H1 (cell line): ENCODE results near the gene DDX3X. TPM values are rescaled to one million over a fixed set of nuclear protein-coding genes. Genes with fewer than 3 reads are reported as not detected.

Experiments used
- CTCF ChIA-PET: fragments of 300-600 bp; sonication (Branson Sonifier 250); formaldehyde crosslinking; loops from one replicate; lab custom pipeline; 2021; ENCODE audit not compliant: partially characterized antibody; lab: Charles Lee
- POLR2A ChIA-PET: fragments of 300-600 bp; sonication (Branson Sonifier 250); formaldehyde crosslinking; loops from one replicate; lab custom pipeline; 2021; ENCODE audit warnings: inconsistent platforms; ENCODE audit not compliant: partially characterized antibody; lab: Charles Lee
- DNase-seq, 2 experiments: peaks; one replicate each; pipeline versions ENCODE4 v3.0.0 to v3.0.0-alpha.2; 2010 to 2022; ENCODE audit warnings: low spot score in 2 of 2, low read depth in 1 of 2, mixed read lengths in 1 of 2
- FAIRE-seq: peaks from 2 replicates; lab custom pipeline; 2011; peaks lifted over from hg19 to GRCh38; lab: Jason Lieb, UNC
- H2AFZ ChIP-seq: 2 replicates; pipeline ENCODE4 v1.8.1; 2012; ENCODE audit warnings: low read length, inconsistent platforms
- H2AK5ac ChIP-seq: 2 replicates; pipeline ENCODE4 v1.6.1; 2013; ENCODE audit warnings: low read depth, low read length
- H2BK120ac ChIP-seq: replicated peaks from 2 replicates; pipeline ENCODE3; 2013; ENCODE audit warnings: low read depth, low read length, inconsistent platforms
- H2BK12ac ChIP-seq: 2 replicates; pipeline ENCODE4 v1.6.1; 2013; ENCODE audit warnings: low read depth, low read length
- H2BK15ac ChIP-seq: 2 replicates; pipeline ENCODE4 v1.6.1; 2013; ENCODE audit warnings: low read length
- H2BK20ac ChIP-seq: 2 replicates; pipeline ENCODE4 v1.6.1; 2013; ENCODE audit warnings: low read length
- H2BK5ac ChIP-seq: 2 replicates; pipeline ENCODE4 v1.6.1; 2013; ENCODE audit warnings: low read depth, low read length
- H3K14ac ChIP-seq: 2 replicates; pipeline ENCODE4 v1.6.1; 2013; ENCODE audit warnings: inconsistent platforms; ENCODE audit not compliant: insufficient read length
- H3K18ac ChIP-seq: 2 replicates; pipeline ENCODE4 v1.6.1; 2013; ENCODE audit warnings: low read length; ENCODE audit errors: extremely low read depth
- H3K23ac ChIP-seq: 2 replicates; pipeline ENCODE4 v1.6.1; 2013; ENCODE audit warnings: inconsistent platforms; ENCODE audit not compliant: insufficient read length
- H3K23me2 ChIP-seq: 2 replicates; pipeline ENCODE4 v1.6.1; 2013; ENCODE audit warnings: low read depth, low read length
- H3K27ac ChIP-seq: 2 replicates; pipeline ENCODE4 v1.6.1; 2011; ENCODE audit warnings: low read depth, low read length, inconsistent platforms
- H3K27me3 ChIP-seq, 4 experiments: replicated peaks in 1 of 4; 1 replicate in 1 of 4; 2 replicates in 3 of 4; pipeline versions ENCODE4 v1.6.1 to v1.8.1; 2011 to 2013; ENCODE audit warnings: low read length in 3 of 4, mild to moderate bottlenecking in 3 of 4, inconsistent platforms in 2 of 4, mixed read lengths in 2 of 4, moderate library complexity in 1 of 4; ENCODE audit not compliant: control insufficient read depth in 3 of 4, insufficient read depth in 3 of 4; ENCODE audit errors: extremely low read depth in 1 of 4
- H3K36me3 ChIP-seq, 4 experiments: 2 replicates each; pipeline versions ENCODE4 v1.6.1 to v1.8.1; 2011 to 2013; ENCODE audit warnings: mild to moderate bottlenecking in 4 of 4, low read length in 3 of 4, moderate library complexity in 2 of 4, control low read depth in 1 of 4, inconsistent platforms in 1 of 4; ENCODE audit not compliant: insufficient read depth in 4 of 4, control insufficient read depth in 2 of 4
- H3K4ac ChIP-seq: replicated peaks from 2 replicates; pipeline ENCODE3; 2013; ENCODE audit warnings: low read length, low read depth, mixed read lengths, inconsistent platforms; ENCODE audit not compliant: insufficient read length
- H3K4me1 ChIP-seq, 4 experiments: replicated peaks in 1 of 4; 1 replicate in 1 of 4; 2 replicates in 3 of 4; pipeline versions ENCODE4 v1.6.1 to v1.8.1; 2011 to 2013; ENCODE audit warnings: low read length in 3 of 4, inconsistent platforms in 2 of 4, mixed read lengths in 1 of 4; ENCODE audit not compliant: insufficient read depth in 4 of 4, control insufficient read depth in 3 of 4
- H3K4me2 ChIP-seq, 2 experiments: 2 replicates each; pipeline versions ENCODE4 v1.6.1 to v1.8.1; 2011 to 2013; ENCODE audit warnings: low read depth in 2 of 2, low read length in 2 of 2, control low read depth in 1 of 2, inconsistent platforms in 1 of 2, mild to moderate bottlenecking in 1 of 2; ENCODE audit not compliant: insufficient read depth in 1 of 2
- H3K4me3 ChIP-seq, 4 experiments: fragments of 200-600, 300-600 bp in 1 of 4; sonication (generic), shearing (Covaris generic), sonication (Bioruptor Twin) in 1 of 4; 2 replicates each; pipeline versions ENCODE4 v1.5.1 to v1.8.1; 2011 to 2016; ENCODE audit warnings: low read length in 4 of 4, low read depth in 3 of 4, control low read depth in 2 of 4, inconsistent platforms in 2 of 4, mild to moderate bottlenecking in 2 of 4, mixed read lengths in 1 of 4, moderate library complexity in 1 of 4; ENCODE audit not compliant: insufficient read depth in 2 of 4; ENCODE audit errors: extremely low read depth in 1 of 4
- H3K56ac ChIP-seq: replicated peaks from 2 replicates; pipeline ENCODE3; 2013; ENCODE audit warnings: low read depth, mild to moderate bottlenecking, mixed read lengths, low read length, inconsistent platforms; ENCODE audit not compliant: insufficient read length
- H3K79me1 ChIP-seq: 2 replicates; pipeline ENCODE4 v1.6.1; 2013; ENCODE audit warnings: low read depth, low read length, control low read depth
- H3K79me2 ChIP-seq, 2 experiments: 2 replicates each; pipeline versions ENCODE4 v1.6.1 to v1.8.1; 2012 to 2013; ENCODE audit warnings: low read length in 2 of 2, mild to moderate bottlenecking in 2 of 2, inconsistent platforms in 1 of 2; ENCODE audit not compliant: insufficient read depth in 2 of 2, control insufficient read depth in 1 of 2
- H3K9ac ChIP-seq, 4 experiments: replicated peaks in 1 of 4; 1 replicate in 1 of 4; 2 replicates in 3 of 4; pipeline versions ENCODE4 v1.6.1 to v1.8.1; 2011 to 2013; ENCODE audit warnings: low read depth in 3 of 4, low read length in 3 of 4, control low read depth in 2 of 4, mild to moderate bottlenecking in 2 of 4, moderate library complexity in 2 of 4, inconsistent platforms in 1 of 4; ENCODE audit errors: extremely low read depth in 1 of 4
- H3K9me3 ChIP-seq, 2 experiments: 2 replicates each; pipeline versions ENCODE4 v1.6.1 to v1.8.1; 2012 to 2013; ENCODE audit warnings: mild to moderate bottlenecking in 2 of 2, moderate library complexity in 2 of 2, control low read depth in 1 of 2, inconsistent platforms in 1 of 2, low read depth in 1 of 2, low read length in 1 of 2, mixed read lengths in 1 of 2; ENCODE audit not compliant: insufficient read depth in 2 of 2
- H4K20me1 ChIP-seq, 2 experiments: replicated peaks in 1 of 2; 2 replicates each; pipeline versions ENCODE3 to v1.8.1; 2011 to 2013; ENCODE audit warnings: inconsistent platforms in 2 of 2, low read length in 2 of 2, mild to moderate bottlenecking in 1 of 2; ENCODE audit not compliant: insufficient read depth in 2 of 2, control insufficient read depth in 1 of 2
- H4K5ac ChIP-seq: 2 replicates; pipeline ENCODE4 v1.6.1; 2013; ENCODE audit warnings: low read length, low read depth, mixed read lengths, inconsistent platforms; ENCODE audit not compliant: insufficient read length
- H4K8ac ChIP-seq: 2 replicates; pipeline ENCODE4 v1.8.0; 2013; ENCODE audit warnings: mild to moderate bottlenecking, moderate library complexity, low read length, inconsistent platforms; ENCODE audit not compliant: insufficient read depth; ENCODE audit errors: extremely low read depth
- H4K91ac ChIP-seq: replicated peaks from 2 replicates; pipeline ENCODE3; 2013; ENCODE audit warnings: low read length, mixed read lengths, inconsistent platforms; ENCODE audit not compliant: insufficient read length
- ATF3 ChIP-seq: IDR thresholded peaks from 2 replicates; pipeline ENCODE4 v1.6.1; 2011; ENCODE audit warnings: low read depth, mild to moderate bottlenecking, low read length; ENCODE audit not compliant: insufficient read depth
- BCL11A ChIP-seq, 2 experiments: IDR thresholded peaks; one replicate each; pipeline ENCODE4 v1.6.1; 2011; ENCODE audit warnings: low read depth in 2 of 2, low read length in 2 of 2, mild to moderate bottlenecking in 2 of 2
- BRCA1 ChIP-seq: IDR thresholded peaks from 2 replicates; pipeline ENCODE4 v1.6.1; 2012; ENCODE audit warnings: low read depth, low read length, improper control_type of control experiment
- CBX8 ChIP-seq: fragments of 300-800, 300-1000 bp; sonication (generic); IDR thresholded peaks from 2 replicates; pipeline ENCODE4 v1.7.1; 2016; ENCODE audit warnings: low read depth, low read length, borderline replicate concordance
- EZH2 ChIP-seq: fragments of 200-600 bp; sonication (generic); IDR thresholded peaks from 2 replicates; pipeline ENCODE4 v1.7.1; 2012; ENCODE audit warnings: low read depth, mild to moderate bottlenecking, moderate library complexity, low read length, inconsistent platforms; ENCODE audit not compliant: severe bottlenecking
- POLR2AphosphoS5 ChIP-seq: IDR thresholded peaks from 2 replicates; pipeline ENCODE4 v1.6.1; 2011; ENCODE audit warnings: low read depth, low read length
- RBBP5 ChIP-seq: IDR thresholded peaks from 2 replicates; pipeline ENCODE4 v1.7.1; 2012; ENCODE audit warnings: low read depth, mild to moderate bottlenecking, inconsistent platforms, low read length, moderate library complexity, borderline replicate concordance
- SAP30 ChIP-seq: fragments of 300-600 bp; sonication (generic); IDR thresholded peaks from 2 replicates; pipeline ENCODE4 v1.7.1; 2012; ENCODE audit warnings: low read length, moderate library complexity, mild to moderate bottlenecking, inconsistent platforms; ENCODE audit not compliant: insufficient read depth, insufficient replicate concordance
- SIX5 ChIP-seq: IDR thresholded peaks from 2 replicates; pipeline ENCODE4 v1.6.1; 2011; ENCODE audit warnings: mild to moderate bottlenecking, low read depth, low read length
- TCF12 ChIP-seq: IDR thresholded peaks from 2 replicates; pipeline ENCODE4 v1.6.1; 2011; ENCODE audit warnings: low read depth, mild to moderate bottlenecking, low read length
- WGBS, 2 experiments: shearing (Covaris generic) in 1 of 2; methylation state at CpG; one replicate each; pipeline versions ENCODE4 v1.1.6 to v1.1.7; 2013 to 2015; ENCODE audit warnings: low lambda C conversion rate in 2 of 2, mixed read lengths in 2 of 2, inconsistent platforms in 1 of 2, low coverage in 1 of 2, missing lambda C conversion rate in 1 of 2; ENCODE audit not compliant: insufficient replicate concordance in 2 of 2, insufficient coverage in 1 of 2, insufficient read length in 1 of 2; ENCODE audit errors: extremely low coverage in 1 of 2, missing lambda C conversion rate in 1 of 2; 5-methylcytosine and 5-hydroxymethylcytosine counted together
- polyA plus RNA-seq, 7 experiments: library from polyadenylated mRNA; depleted of rRNA in 3 of 7; stranded (reverse) in 5 of 7; unstranded in 2 of 7; fragments of >200 nt in 5 of 7; fragments of 200-250 nt in 2 of 7; gene quantifications; 1 replicate in 5 of 7; 2 replicates in 1 of 7; 4 replicates in 1 of 7; pipeline versions ENCODE4 v1.2.1 to v1.2.3, GENCODE V29; 2011 to 2013; ENCODE audit warnings: missing spikeins in 2 of 7, mixed read lengths in 2 of 7
- total RNA-seq: library from RNA; stranded (reverse); fragmentation: NEBNext Ultra II Directional; extraction: Animal tissue kit (Norgen Biotek cat#: 25700); gene quantifications from 2 replicates; pipeline ENCODE4 v1.2.1, GENCODE V29; 2021

Gene DDX3X
- total and polyA plus RNA-seq, 2 of the 8 experiments (the other 6 are each of a cell fraction or from before 2014, with no cell fraction given), result 39.4 to 291 TPM

DNA sequence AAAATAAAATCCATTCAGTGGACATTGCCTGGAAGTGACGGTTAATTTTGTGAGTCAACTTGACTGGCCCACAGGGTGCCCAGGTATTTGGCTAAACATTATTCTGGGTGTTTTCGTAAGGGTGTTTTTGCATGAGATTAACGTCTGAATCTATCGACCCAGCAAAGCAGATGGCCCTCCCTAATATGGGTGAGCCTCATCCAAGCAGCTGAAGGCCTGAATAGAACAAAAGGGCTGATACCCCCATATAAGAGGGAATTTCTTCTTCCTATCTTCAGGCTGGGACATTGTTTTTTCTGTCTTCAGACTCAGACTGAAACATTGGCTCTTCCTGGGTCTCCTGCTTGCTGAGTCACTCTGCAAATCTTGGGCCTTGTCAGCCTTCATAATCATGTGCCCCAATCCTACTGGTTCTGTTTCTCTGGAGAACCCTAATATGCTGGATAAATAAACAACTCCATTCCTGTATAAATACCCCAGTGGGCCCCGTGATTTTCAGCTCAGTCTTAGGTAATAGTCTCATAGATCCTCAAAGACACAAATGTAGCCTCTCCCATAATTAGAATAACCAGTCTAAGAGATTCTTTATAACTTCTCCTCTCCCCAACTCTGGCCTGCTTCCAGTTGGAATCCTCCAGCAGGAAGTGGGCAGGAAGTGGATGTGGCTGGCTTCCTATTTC lies 33.1 kb upstream of the DDX3X start:
- Histone ChIP-seq H3K27ac (no peak overlapping the region), H3K79me2 (no peaks in the 10 kb centered on the region), H3K4me2 (no peak overlapping the region), H3K27me3 (no peaks in the 10 kb centered on the region), H3K4me3 (no peak overlapping the region), H3K4me1 (0 out of 7 replicates have a peak, but pooled peaks cover 0 to 6% (median 0%) of the 10 kb centered on the region in 4 experiments), H3K9me3 (no peaks in the 10 kb centered on the region), H2BK120ac (no peak overlapping the region), H3K9ac (no peak overlapping the region), H4K20me1 (no peaks in the 10 kb centered on the region), H2BK12ac (no peak overlapping the region), H4K5ac (no peak overlapping the region), H2AFZ (no peak overlapping the region), H4K8ac (no peak overlapping the region), H3K18ac (no peak overlapping the region), H2BK15ac (no peak overlapping the region), H3K23ac (no peak overlapping the region), H3K36me3 (no peaks in the 10 kb centered on the region), H3K14ac (no peak overlapping the region), H2BK5ac (no peak overlapping the region), H3K56ac (no peak overlapping the region), H2AK5ac (no peak overlapping the region), H4K91ac (no peak overlapping the region), H2BK20ac (no peak overlapping the region), H3K23me2 (no peaks in the 10 kb centered on the region), H3K79me1 (no peaks in the 10 kb centered on the region), H3K4ac (no peak overlapping the region)
- no peak for FAIRE-seq
- ChIA-PET CTCF (no interaction called here), POLR2A (interaction anchor here (1.0 kb wide), 2 partner anchors 12 to 31 kb away, joined by 3 read pairs; no protein-coding TSS in a partner anchor)
- WGBS, 2 experiments, result 81% methylated on average over 5 of the region's 5 CpGs; no CpG with 5 or more reads in 1 of the 2 experiments
- DNase-seq, result no peak
- TF ChIP-seq SAP30, result no peak
- no peak for TF ChIP-seq RBBP5
- no peak for TF ChIP-seq BCL11A (IDR thresholded peaks at IDR 0.05; ENCODE audit: low read depth in 2 of 2, low read length in 2 of 2)
- no peak for TF ChIP-seq TCF12
- no peak for TF ChIP-seq CBX8
- TF ChIP-seq BRCA1, result no peak
- TF ChIP-seq ATF3, result no peak
- no peak for TF ChIP-seq POLR2AphosphoS5
- no peak for TF ChIP-seq EZH2
- no peak for TF ChIP-seq SIX5
